H1 (cell line): ENCODE measurements around the gene GFPT1. TPM values are rescaled to one million over a fixed set of nuclear protein-coding genes. Genes with fewer than 3 reads are reported as not detected.

ENCODE experiments used
- CTCF ChIA-PET: fragments of 300-600 bp; sonication (Branson Sonifier 250); formaldehyde crosslinking; loops from one replicate; lab custom pipeline; 2021; ENCODE audit not compliant: partially characterized antibody; lab: Charles Lee
- POLR2A ChIA-PET: fragments of 300-600 bp; sonication (Branson Sonifier 250); formaldehyde crosslinking; loops from one replicate; lab custom pipeline; 2021; ENCODE audit warnings: inconsistent platforms; ENCODE audit not compliant: partially characterized antibody; lab: Charles Lee
- DNase-seq, 2 experiments: peaks; one replicate each; pipeline versions ENCODE4 v3.0.0 to v3.0.0-alpha.2; 2010 to 2022; ENCODE audit warnings: low spot score in 2 of 2, low read depth in 1 of 2, mixed read lengths in 1 of 2
- FAIRE-seq: peaks from 2 replicates; lab custom pipeline; 2011; peaks lifted over from hg19 to GRCh38; lab: Jason Lieb, UNC
- H2AFZ ChIP-seq: 2 replicates; pipeline ENCODE4 v1.8.1; 2012; ENCODE audit warnings: low read length, inconsistent platforms
- H2AK5ac ChIP-seq: 2 replicates; pipeline ENCODE4 v1.6.1; 2013; ENCODE audit warnings: low read depth, low read length
- H2BK120ac ChIP-seq: replicated peaks from 2 replicates; pipeline ENCODE3; 2013; ENCODE audit warnings: low read depth, low read length, inconsistent platforms
- H2BK12ac ChIP-seq: 2 replicates; pipeline ENCODE4 v1.6.1; 2013; ENCODE audit warnings: low read depth, low read length
- H2BK15ac ChIP-seq: 2 replicates; pipeline ENCODE4 v1.6.1; 2013; ENCODE audit warnings: low read length
- H2BK20ac ChIP-seq: 2 replicates; pipeline ENCODE4 v1.6.1; 2013; ENCODE audit warnings: low read length
- H2BK5ac ChIP-seq: 2 replicates; pipeline ENCODE4 v1.6.1; 2013; ENCODE audit warnings: low read depth, low read length
- H3K14ac ChIP-seq: 2 replicates; pipeline ENCODE4 v1.6.1; 2013; ENCODE audit warnings: inconsistent platforms; ENCODE audit not compliant: insufficient read length
- H3K18ac ChIP-seq: 2 replicates; pipeline ENCODE4 v1.6.1; 2013; ENCODE audit warnings: low read length; ENCODE audit errors: extremely low read depth
- H3K23ac ChIP-seq: 2 replicates; pipeline ENCODE4 v1.6.1; 2013; ENCODE audit warnings: inconsistent platforms; ENCODE audit not compliant: insufficient read length
- H3K23me2 ChIP-seq: 2 replicates; pipeline ENCODE4 v1.6.1; 2013; ENCODE audit warnings: low read depth, low read length
- H3K27ac ChIP-seq: 2 replicates; pipeline ENCODE4 v1.6.1; 2011; ENCODE audit warnings: low read depth, low read length, inconsistent platforms
- H3K27me3 ChIP-seq, 4 experiments: replicated peaks in 1 of 4; 1 replicate in 1 of 4; 2 replicates in 3 of 4; pipeline versions ENCODE4 v1.6.1 to v1.8.1; 2011 to 2013; ENCODE audit warnings: low read length in 3 of 4, mild to moderate bottlenecking in 3 of 4, inconsistent platforms in 2 of 4, mixed read lengths in 2 of 4, moderate library complexity in 1 of 4; ENCODE audit not compliant: control insufficient read depth in 3 of 4, insufficient read depth in 3 of 4; ENCODE audit errors: extremely low read depth in 1 of 4
- H3K36me3 ChIP-seq, 4 experiments: 2 replicates each; pipeline versions ENCODE4 v1.6.1 to v1.8.1; 2011 to 2013; ENCODE audit warnings: mild to moderate bottlenecking in 4 of 4, low read length in 3 of 4, moderate library complexity in 2 of 4, control low read depth in 1 of 4, inconsistent platforms in 1 of 4; ENCODE audit not compliant: insufficient read depth in 4 of 4, control insufficient read depth in 2 of 4
- H3K4ac ChIP-seq: replicated peaks from 2 replicates; pipeline ENCODE3; 2013; ENCODE audit warnings: low read length, low read depth, mixed read lengths, inconsistent platforms; ENCODE audit not compliant: insufficient read length
- H3K4me1 ChIP-seq, 4 experiments: replicated peaks in 1 of 4; 1 replicate in 1 of 4; 2 replicates in 3 of 4; pipeline versions ENCODE4 v1.6.1 to v1.8.1; 2011 to 2013; ENCODE audit warnings: low read length in 3 of 4, inconsistent platforms in 2 of 4, mixed read lengths in 1 of 4; ENCODE audit not compliant: insufficient read depth in 4 of 4, control insufficient read depth in 3 of 4
- H3K4me2 ChIP-seq, 2 experiments: 2 replicates each; pipeline versions ENCODE4 v1.6.1 to v1.8.1; 2011 to 2013; ENCODE audit warnings: low read depth in 2 of 2, low read length in 2 of 2, control low read depth in 1 of 2, inconsistent platforms in 1 of 2, mild to moderate bottlenecking in 1 of 2; ENCODE audit not compliant: insufficient read depth in 1 of 2
- H3K4me3 ChIP-seq, 4 experiments: fragments of 200-600, 300-600 bp in 1 of 4; sonication (generic), shearing (Covaris generic), sonication (Bioruptor Twin) in 1 of 4; 2 replicates each; pipeline versions ENCODE4 v1.5.1 to v1.8.1; 2011 to 2016; ENCODE audit warnings: low read length in 4 of 4, low read depth in 3 of 4, control low read depth in 2 of 4, inconsistent platforms in 2 of 4, mild to moderate bottlenecking in 2 of 4, mixed read lengths in 1 of 4, moderate library complexity in 1 of 4; ENCODE audit not compliant: insufficient read depth in 2 of 4; ENCODE audit errors: extremely low read depth in 1 of 4
- H3K56ac ChIP-seq: replicated peaks from 2 replicates; pipeline ENCODE3; 2013; ENCODE audit warnings: low read depth, mild to moderate bottlenecking, mixed read lengths, low read length, inconsistent platforms; ENCODE audit not compliant: insufficient read length
- H3K79me1 ChIP-seq: 2 replicates; pipeline ENCODE4 v1.6.1; 2013; ENCODE audit warnings: low read depth, low read length, control low read depth
- H3K79me2 ChIP-seq, 2 experiments: 2 replicates each; pipeline versions ENCODE4 v1.6.1 to v1.8.1; 2012 to 2013; ENCODE audit warnings: low read length in 2 of 2, mild to moderate bottlenecking in 2 of 2, inconsistent platforms in 1 of 2; ENCODE audit not compliant: insufficient read depth in 2 of 2, control insufficient read depth in 1 of 2
- H3K9ac ChIP-seq, 4 experiments: replicated peaks in 1 of 4; 1 replicate in 1 of 4; 2 replicates in 3 of 4; pipeline versions ENCODE4 v1.6.1 to v1.8.1; 2011 to 2013; ENCODE audit warnings: low read depth in 3 of 4, low read length in 3 of 4, control low read depth in 2 of 4, mild to moderate bottlenecking in 2 of 4, moderate library complexity in 2 of 4, inconsistent platforms in 1 of 4; ENCODE audit errors: extremely low read depth in 1 of 4
- H3K9me3 ChIP-seq, 2 experiments: 2 replicates each; pipeline versions ENCODE4 v1.6.1 to v1.8.1; 2012 to 2013; ENCODE audit warnings: mild to moderate bottlenecking in 2 of 2, moderate library complexity in 2 of 2, control low read depth in 1 of 2, inconsistent platforms in 1 of 2, low read depth in 1 of 2, low read length in 1 of 2, mixed read lengths in 1 of 2; ENCODE audit not compliant: insufficient read depth in 2 of 2
- H4K20me1 ChIP-seq, 2 experiments: replicated peaks in 1 of 2; 2 replicates each; pipeline versions ENCODE3 to v1.8.1; 2011 to 2013; ENCODE audit warnings: inconsistent platforms in 2 of 2, low read length in 2 of 2, mild to moderate bottlenecking in 1 of 2; ENCODE audit not compliant: insufficient read depth in 2 of 2, control insufficient read depth in 1 of 2
- H4K5ac ChIP-seq: 2 replicates; pipeline ENCODE4 v1.6.1; 2013; ENCODE audit warnings: low read length, low read depth, mixed read lengths, inconsistent platforms; ENCODE audit not compliant: insufficient read length
- H4K8ac ChIP-seq: 2 replicates; pipeline ENCODE4 v1.8.0; 2013; ENCODE audit warnings: mild to moderate bottlenecking, moderate library complexity, low read length, inconsistent platforms; ENCODE audit not compliant: insufficient read depth; ENCODE audit errors: extremely low read depth
- H4K91ac ChIP-seq: replicated peaks from 2 replicates; pipeline ENCODE3; 2013; ENCODE audit warnings: low read length, mixed read lengths, inconsistent platforms; ENCODE audit not compliant: insufficient read length
- WGBS, 2 experiments: shearing (Covaris generic) in 1 of 2; methylation state at CpG; one replicate each; pipeline versions ENCODE4 v1.1.6 to v1.1.7; 2013 to 2015; ENCODE audit warnings: low lambda C conversion rate in 2 of 2, mixed read lengths in 2 of 2, inconsistent platforms in 1 of 2, low coverage in 1 of 2, missing lambda C conversion rate in 1 of 2; ENCODE audit not compliant: insufficient replicate concordance in 2 of 2, insufficient coverage in 1 of 2, insufficient read length in 1 of 2; ENCODE audit errors: extremely low coverage in 1 of 2, missing lambda C conversion rate in 1 of 2; 5-methylcytosine and 5-hydroxymethylcytosine counted together
- polyA plus RNA-seq, 7 experiments: library from polyadenylated mRNA; depleted of rRNA in 3 of 7; stranded (reverse) in 5 of 7; unstranded in 2 of 7; fragments of >200 nt in 5 of 7; fragments of 200-250 nt in 2 of 7; gene quantifications; 1 replicate in 5 of 7; 2 replicates in 1 of 7; 4 replicates in 1 of 7; pipeline versions ENCODE4 v1.2.1 to v1.2.3, GENCODE V29; 2011 to 2013; ENCODE audit warnings: missing spikeins in 2 of 7, mixed read lengths in 2 of 7
- total RNA-seq: library from RNA; stranded (reverse); fragmentation: NEBNext Ultra II Directional; extraction: Animal tissue kit (Norgen Biotek cat#: 25700); gene quantifications from 2 replicates; pipeline ENCODE4 v1.2.1, GENCODE V29; 2021
- TF ChIP-seq, protein P1 (sequence below): fragments of 300-600 bp; sonication (generic); IDR thresholded peaks from 2 replicates; pipeline ENCODE4 v1.7.1; 2012; ENCODE audit warnings: low read length, moderate library complexity, mild to moderate bottlenecking, inconsistent platforms; ENCODE audit not compliant: insufficient replicate concordance

GFPT1 gene
- total and polyA plus RNA-seq, 2 of the 8 experiments (the other 6 are each of a cell fraction or from before 2014, with no cell fraction given): 13.3 to 76.2 TPM

DNA sequence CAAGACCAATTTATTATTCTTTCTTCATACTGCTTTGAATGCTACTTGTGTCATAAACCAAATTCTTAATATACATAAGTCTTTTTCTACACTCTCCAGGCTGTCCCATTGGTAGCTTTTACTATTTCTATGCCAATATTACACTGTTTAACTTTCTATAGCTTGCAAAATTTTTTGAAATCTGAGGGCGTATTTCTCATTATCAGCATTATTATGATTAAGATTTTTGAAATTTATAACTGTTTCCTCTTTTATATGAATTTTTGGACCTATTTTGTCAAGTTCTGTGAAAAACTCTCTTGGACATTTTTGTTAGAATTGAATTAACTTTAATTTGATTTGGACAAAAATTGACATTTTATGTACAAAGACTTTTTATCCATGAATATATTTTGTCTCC, 98.6 kb downstream of the GFPT1 start:
- FAIRE-seq (no peak), DNase-seq (no peak)
- Histone ChIP-seq H3K23ac (no peak overlapping the region), H3K27me3 (no peaks in the 10 kb centered on the region; a peak in 1 of 7 replicates), H2BK12ac (no peak overlapping the region), H2AK5ac (no peak overlapping the region), H3K27ac (no peak overlapping the region), H3K56ac (no peak overlapping the region), H3K4me2 (no peak overlapping the region), H4K5ac (no peak overlapping the region), H2BK5ac (no peak overlapping the region), H3K4ac (no peak overlapping the region), H4K8ac (no peak overlapping the region), H2AFZ (no peak overlapping the region), H3K14ac (no peak overlapping the region), H3K9ac (no peak overlapping the region), H3K79me1 (no peaks in the 10 kb centered on the region), H2BK15ac (no peak overlapping the region), H2BK20ac (no peak overlapping the region), H4K20me1 (no peaks in the 10 kb centered on the region), H4K91ac (no peak overlapping the region), H2BK120ac (no peak overlapping the region), H3K18ac (no peak overlapping the region), H3K9me3 (no peaks in the 10 kb centered on the region), H3K79me2 (no peaks in the 10 kb centered on the region), H3K23me2 (no peaks in the 10 kb centered on the region), H3K4me3 (no peak overlapping the region), H3K36me3 (no peaks in the 10 kb centered on the region), H3K4me1 (no peaks in the 10 kb centered on the region)
- ChIA-PET CTCF (no interaction called here), POLR2A (no interaction called here)
- WGBS, 2 experiments: 92% methylated on average over 1 of the region's 1 CpG; no CpG with 5 or more reads in 1 of the 2 experiments
- TF ChIP-seq, protein P1, sequence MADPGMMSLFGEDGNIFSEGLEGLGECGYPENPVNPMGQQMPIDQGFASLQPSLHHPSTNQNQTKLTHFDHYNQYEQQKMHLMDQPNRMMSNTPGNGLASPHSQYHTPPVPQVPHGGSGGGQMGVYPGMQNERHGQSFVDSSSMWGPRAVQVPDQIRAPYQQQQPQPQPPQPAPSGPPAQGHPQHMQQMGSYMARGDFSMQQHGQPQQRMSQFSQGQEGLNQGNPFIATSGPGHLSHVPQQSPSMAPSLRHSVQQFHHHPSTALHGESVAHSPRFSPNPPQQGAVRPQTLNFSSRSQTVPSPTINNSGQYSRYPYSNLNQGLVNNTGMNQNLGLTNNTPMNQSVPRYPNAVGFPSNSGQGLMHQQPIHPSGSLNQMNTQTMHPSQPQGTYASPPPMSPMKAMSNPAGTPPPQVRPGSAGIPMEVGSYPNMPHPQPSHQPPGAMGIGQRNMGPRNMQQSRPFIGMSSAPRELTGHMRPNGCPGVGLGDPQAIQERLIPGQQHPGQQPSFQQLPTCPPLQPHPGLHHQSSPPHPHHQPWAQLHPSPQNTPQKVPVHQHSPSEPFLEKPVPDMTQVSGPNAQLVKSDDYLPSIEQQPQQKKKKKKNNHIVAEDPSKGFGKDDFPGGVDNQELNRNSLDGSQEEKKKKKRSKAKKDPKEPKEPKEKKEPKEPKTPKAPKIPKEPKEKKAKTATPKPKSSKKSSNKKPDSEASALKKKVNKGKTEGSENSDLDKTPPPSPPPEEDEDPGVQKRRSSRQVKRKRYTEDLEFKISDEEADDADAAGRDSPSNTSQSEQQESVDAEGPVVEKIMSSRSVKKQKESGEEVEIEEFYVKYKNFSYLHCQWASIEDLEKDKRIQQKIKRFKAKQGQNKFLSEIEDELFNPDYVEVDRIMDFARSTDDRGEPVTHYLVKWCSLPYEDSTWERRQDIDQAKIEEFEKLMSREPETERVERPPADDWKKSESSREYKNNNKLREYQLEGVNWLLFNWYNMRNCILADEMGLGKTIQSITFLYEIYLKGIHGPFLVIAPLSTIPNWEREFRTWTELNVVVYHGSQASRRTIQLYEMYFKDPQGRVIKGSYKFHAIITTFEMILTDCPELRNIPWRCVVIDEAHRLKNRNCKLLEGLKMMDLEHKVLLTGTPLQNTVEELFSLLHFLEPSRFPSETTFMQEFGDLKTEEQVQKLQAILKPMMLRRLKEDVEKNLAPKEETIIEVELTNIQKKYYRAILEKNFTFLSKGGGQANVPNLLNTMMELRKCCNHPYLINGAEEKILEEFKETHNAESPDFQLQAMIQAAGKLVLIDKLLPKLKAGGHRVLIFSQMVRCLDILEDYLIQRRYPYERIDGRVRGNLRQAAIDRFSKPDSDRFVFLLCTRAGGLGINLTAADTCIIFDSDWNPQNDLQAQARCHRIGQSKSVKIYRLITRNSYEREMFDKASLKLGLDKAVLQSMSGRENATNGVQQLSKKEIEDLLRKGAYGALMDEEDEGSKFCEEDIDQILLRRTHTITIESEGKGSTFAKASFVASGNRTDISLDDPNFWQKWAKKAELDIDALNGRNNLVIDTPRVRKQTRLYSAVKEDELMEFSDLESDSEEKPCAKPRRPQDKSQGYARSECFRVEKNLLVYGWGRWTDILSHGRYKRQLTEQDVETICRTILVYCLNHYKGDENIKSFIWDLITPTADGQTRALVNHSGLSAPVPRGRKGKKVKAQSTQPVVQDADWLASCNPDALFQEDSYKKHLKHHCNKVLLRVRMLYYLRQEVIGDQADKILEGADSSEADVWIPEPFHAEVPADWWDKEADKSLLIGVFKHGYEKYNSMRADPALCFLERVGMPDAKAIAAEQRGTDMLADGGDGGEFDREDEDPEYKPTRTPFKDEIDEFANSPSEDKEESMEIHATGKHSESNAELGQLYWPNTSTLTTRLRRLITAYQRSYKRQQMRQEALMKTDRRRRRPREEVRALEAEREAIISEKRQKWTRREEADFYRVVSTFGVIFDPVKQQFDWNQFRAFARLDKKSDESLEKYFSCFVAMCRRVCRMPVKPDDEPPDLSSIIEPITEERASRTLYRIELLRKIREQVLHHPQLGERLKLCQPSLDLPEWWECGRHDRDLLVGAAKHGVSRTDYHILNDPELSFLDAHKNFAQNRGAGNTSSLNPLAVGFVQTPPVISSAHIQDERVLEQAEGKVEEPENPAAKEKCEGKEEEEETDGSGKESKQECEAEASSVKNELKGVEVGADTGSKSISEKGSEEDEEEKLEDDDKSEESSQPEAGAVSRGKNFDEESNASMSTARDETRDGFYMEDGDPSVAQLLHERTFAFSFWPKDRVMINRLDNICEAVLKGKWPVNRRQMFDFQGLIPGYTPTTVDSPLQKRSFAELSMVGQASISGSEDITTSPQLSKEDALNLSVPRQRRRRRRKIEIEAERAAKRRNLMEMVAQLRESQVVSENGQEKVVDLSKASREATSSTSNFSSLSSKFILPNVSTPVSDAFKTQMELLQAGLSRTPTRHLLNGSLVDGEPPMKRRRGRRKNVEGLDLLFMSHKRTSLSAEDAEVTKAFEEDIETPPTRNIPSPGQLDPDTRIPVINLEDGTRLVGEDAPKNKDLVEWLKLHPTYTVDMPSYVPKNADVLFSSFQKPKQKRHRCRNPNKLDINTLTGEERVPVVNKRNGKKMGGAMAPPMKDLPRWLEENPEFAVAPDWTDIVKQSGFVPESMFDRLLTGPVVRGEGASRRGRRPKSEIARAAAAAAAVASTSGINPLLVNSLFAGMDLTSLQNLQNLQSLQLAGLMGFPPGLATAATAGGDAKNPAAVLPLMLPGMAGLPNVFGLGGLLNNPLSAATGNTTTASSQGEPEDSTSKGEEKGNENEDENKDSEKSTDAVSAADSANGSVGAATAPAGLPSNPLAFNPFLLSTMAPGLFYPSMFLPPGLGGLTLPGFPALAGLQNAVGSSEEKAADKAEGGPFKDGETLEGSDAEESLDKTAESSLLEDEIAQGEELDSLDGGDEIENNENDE: no peak
